Tibial nerve (tissue), 4 donors: ENCODE measurements around the gene UGGT2. TPM values are rescaled to one million over a fixed set of nuclear protein-coding genes. Genes with fewer than 3 reads are reported as not detected.
"Not testable (repeated sequence)": the region's sequence is repeated elsewhere in the genome, so short reads cannot be mapped to it uniquely, and the experiment has no call there.

ENCODE experiments used
- DNase-seq, 2 donors: peaks; one replicate each; pipeline ENCODE4 v3.0.0-alpha.2; 2019; ENCODE audit warnings: low spot score in 2 of 2
- H3K27ac ChIP-seq, 4 donors: fragments of 200-600 bp; sonication (generic) in 3 of 4; one replicate each; pipeline ENCODE4 v1.5.1; 2017 to 2019; ENCODE audit warnings: mild to moderate bottlenecking in 1 of 4
- H3K27me3 ChIP-seq, 2 donors: fragments of 200-600 bp; sonication (generic) in 1 of 2; one replicate each; pipeline versions ENCODE4 v1.5.1 to v1.6.0; 2017 to 2019
- H3K36me3 ChIP-seq, 3 donors: fragments of 200-600 bp; sonication (generic); one replicate each; pipeline ENCODE4 v1.5.1; 2018 to 2019
- H3K4me1 ChIP-seq, 4 donors: fragments of 200-600 bp; sonication (generic) in 3 of 4; one replicate each; pipeline ENCODE4 v1.5.1; 2017 to 2019
- H3K4me3 ChIP-seq, 4 donors: fragments of 200-600 bp; sonication (generic) in 3 of 4; one replicate each; pipeline ENCODE4 v1.5.1; 2017 to 2019; ENCODE audit warnings: mild to moderate bottlenecking in 1 of 4, moderate library complexity in 1 of 4
- H3K9me3 ChIP-seq, 4 donors: fragments of 200-600 bp; sonication (generic) in 3 of 4; one replicate each; pipeline ENCODE4 v1.5.1; 2017 to 2019
- EP300 ChIP-seq, 2 donors: sonication (generic); formaldehyde crosslinking; IDR thresholded peaks; one replicate each; pipeline ENCODE4 v1.6.1; 2017; ENCODE audit warnings: antibody characterized with exemption in 2 of 2, mild to moderate bottlenecking in 1 of 2
- POLR2A ChIP-seq, 2 donors: fragments of 450-650 bp; IDR thresholded peaks; one replicate each; pipeline ENCODE4 v1.6.1; 2017; ENCODE audit warnings: antibody characterized with exemption in 2 of 2, mild to moderate bottlenecking in 2 of 2, moderate library complexity in 2 of 2
- WGBS, 2 donors: methylation state at CpG; one replicate each; pipeline ENCODE4 v1.1.5; 2018; 5-methylcytosine and 5-hydroxymethylcytosine counted together
- total RNA-seq, 4 donors: library from RNA; depleted of rRNA; stranded (reverse); fragments of >200 nt; gene quantifications; one replicate each; pipeline ENCODE4 v1.1.0, GENCODE V29; 2016
- TF ChIP-seq, protein P1 (sequence below), 5 experiments: fragments of 200-600 bp in 3 of 5; fragments of 450-650 bp in 2 of 5; sonication (generic) in 3 of 5; IDR thresholded peaks; one replicate each; pipeline ENCODE4 v1.5.1; 2016 to 2019; ENCODE audit warnings: antibody characterized with exemption in 5 of 5, mild to moderate bottlenecking in 3 of 5, moderate library complexity in 2 of 5

UGGT2 gene
- total RNA-seq, 4 donors from 2014 or later: 47.7 to 62.4 (median 61.0) TPM

DNA sequence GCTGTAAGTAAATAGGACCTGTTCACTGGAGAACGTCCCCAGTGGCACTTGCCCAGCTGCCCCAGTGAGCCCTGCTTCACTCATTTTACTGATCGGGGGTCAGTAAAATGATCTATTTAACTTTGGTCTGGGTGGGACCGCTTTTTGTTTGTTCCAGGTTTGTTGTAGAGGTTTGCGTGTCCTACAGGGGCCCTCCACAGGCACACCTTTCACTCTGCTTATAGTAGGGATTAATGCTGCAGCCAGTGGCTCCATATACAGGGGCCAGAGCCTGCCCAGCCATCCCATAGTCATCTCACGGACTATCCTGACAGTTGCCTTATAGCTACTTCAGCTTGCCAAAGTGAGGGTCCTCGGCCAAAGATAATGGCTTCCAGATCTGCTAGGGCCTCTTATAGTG lies 272.2 kb downstream of the UGGT2 start:
- Histone ChIP-seq H3K27me3 (no peaks in the 10 kb centered on the region), H3K36me3 (peaks cover 0 to 32% (median 0%) of the 10 kb centered on the region in 3 donors), H3K4me3 (no peak overlapping the region), H3K4me1 (peaks cover 0 to 7% (median 0%) of the 10 kb centered on the region in 4 donors), H3K9me3 (no peaks in the 10 kb centered on the region), H3K27ac (no peak overlapping the region)
- DNase-seq: no peak
- WGBS, 2 donors: 90 to 95% methylated on average over 6 of the region's 6 CpGs
- TF ChIP-seq EP300 (IDR thresholded peaks at IDR 0.05) (no peak), POLR2A (IDR thresholded peaks at IDR 0.05) (no peak)
- TF ChIP-seq, protein P1, sequence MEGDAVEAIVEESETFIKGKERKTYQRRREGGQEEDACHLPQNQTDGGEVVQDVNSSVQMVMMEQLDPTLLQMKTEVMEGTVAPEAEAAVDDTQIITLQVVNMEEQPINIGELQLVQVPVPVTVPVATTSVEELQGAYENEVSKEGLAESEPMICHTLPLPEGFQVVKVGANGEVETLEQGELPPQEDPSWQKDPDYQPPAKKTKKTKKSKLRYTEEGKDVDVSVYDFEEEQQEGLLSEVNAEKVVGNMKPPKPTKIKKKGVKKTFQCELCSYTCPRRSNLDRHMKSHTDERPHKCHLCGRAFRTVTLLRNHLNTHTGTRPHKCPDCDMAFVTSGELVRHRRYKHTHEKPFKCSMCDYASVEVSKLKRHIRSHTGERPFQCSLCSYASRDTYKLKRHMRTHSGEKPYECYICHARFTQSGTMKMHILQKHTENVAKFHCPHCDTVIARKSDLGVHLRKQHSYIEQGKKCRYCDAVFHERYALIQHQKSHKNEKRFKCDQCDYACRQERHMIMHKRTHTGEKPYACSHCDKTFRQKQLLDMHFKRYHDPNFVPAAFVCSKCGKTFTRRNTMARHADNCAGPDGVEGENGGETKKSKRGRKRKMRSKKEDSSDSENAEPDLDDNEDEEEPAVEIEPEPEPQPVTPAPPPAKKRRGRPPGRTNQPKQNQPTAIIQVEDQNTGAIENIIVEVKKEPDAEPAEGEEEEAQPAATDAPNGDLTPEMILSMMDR (IDR thresholded peaks at IDR 0.05): no peak

DNA sequence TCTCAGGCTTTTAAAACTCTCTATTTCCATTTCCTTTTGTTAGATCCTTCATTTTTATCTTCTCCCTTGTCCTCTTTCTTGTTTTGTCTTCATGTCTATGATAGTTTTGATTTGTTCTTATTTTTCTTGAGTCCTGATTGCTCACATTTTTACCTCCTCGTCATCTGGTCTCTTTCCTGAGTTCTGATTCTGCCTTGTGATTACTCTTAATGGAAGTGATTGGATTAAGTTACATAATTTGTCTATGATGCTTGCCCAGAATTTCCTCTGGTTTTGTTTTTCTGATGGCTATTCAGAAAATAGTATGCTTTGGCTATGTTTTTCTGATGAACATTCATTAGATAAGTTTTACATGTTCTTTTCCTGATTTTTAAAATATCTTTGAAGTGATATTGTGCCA lies 273.7 kb downstream of the UGGT2 start:
- 76 to 89% methylated on average over 1 of the region's 1 CpG for WGBS, 2 donors
- Histone ChIP-seq H3K9me3 (no peaks in the 10 kb centered on the region), H3K27me3 (no peaks in the 10 kb centered on the region), H3K36me3 (peaks cover 0 to 32% (median 0%) of the 10 kb centered on the region in 3 donors), H3K27ac (no peak overlapping the region), H3K4me3 (no peak overlapping the region), H3K4me1 (peaks cover 0 to 5% (median 0%) of the 10 kb centered on the region in 4 donors)
- TF ChIP-seq, protein P1 (IDR thresholded peaks at IDR 0.05): no peak
- TF ChIP-seq POLR2A (IDR thresholded peaks at IDR 0.05) (no peak), EP300 (IDR thresholded peaks at IDR 0.05) (no peak)
- no peak for DNase-seq

DNA sequence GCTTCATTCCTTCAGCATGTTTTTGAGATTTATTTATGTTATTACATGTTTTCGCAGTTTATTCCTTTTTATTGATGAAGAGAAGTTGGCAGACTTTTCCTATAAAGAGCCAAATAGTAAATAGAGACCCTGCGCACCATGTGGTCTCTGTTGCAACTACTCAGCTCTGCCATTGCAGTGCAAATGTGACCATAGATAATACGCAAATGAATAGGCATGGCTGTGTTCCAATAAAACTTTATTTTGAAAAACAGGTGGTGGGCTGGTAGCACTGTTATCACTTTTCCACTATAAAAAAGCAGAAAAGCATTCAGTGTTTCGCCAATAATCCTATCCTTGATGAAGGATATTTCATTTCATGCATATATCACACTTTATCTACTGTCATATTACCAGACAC lies 281.3 kb downstream of the UGGT2 start:
- WGBS, 2 donors: 93 to 94% methylated on average over 4 of the region's 4 CpGs
- no peaks in the 10 kb centered on the region for H3K4me1 ChIP-seq

DNA sequence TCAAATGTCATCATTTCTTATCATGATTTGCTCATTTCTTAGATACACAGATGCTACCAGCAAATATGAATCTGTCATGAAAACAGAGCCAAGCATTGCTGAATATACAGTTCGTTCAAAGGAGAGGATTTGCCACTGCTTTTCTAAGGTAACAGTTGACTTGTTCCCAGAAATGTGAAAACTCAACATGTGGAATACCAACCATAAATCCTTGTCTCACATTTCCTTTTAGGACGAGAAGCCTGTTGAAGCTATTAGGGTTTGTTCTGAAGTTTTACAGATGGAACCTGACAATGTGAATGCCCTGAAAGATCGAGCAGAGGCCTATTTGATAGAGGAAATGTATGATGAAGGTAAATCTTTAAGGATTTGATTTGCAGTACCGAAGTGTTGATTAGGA lies 289.6 kb downstream of the UGGT2 start:
- DNase-seq: no peak
- Histone ChIP-seq H3K4me3 (no peak overlapping the region), H3K27ac (no peak overlapping the region), H3K4me1 (no peaks in the 10 kb centered on the region), H3K27me3 (no peaks in the 10 kb centered on the region), H3K9me3 (no peaks in the 10 kb centered on the region), H3K36me3 (peaks cover 0 to 65% (median 5%) of the 10 kb centered on the region in 3 donors)
- WGBS, 2 donors: 77 to 82% methylated on average over 4 of the region's 4 CpGs
- no peak for TF ChIP-seq POLR2A (IDR thresholded peaks at IDR 0.05)
- TF ChIP-seq, protein P1 (IDR thresholded peaks at IDR 0.05): no peak
- no peak for TF ChIP-seq EP300 (IDR thresholded peaks at IDR 0.05)

More for the DNA sequence above, 281.3 kb downstream of the UGGT2 start:
- no peak for DNase-seq
- Histone ChIP-seq H3K27ac (no peak overlapping the region), H3K36me3 (peaks cover 0 to 52% (median 0%) of the 10 kb centered on the region in 3 donors), H3K9me3 (no peaks in the 10 kb centered on the region), H3K4me3 (no peak overlapping the region), H3K27me3 (no peaks in the 10 kb centered on the region)
- TF ChIP-seq, protein P1 (IDR thresholded peaks at IDR 0.05): no peak
- TF ChIP-seq EP300 (IDR thresholded peaks at IDR 0.05) (no peak), POLR2A (IDR thresholded peaks at IDR 0.05) (no peak)

DNA sequence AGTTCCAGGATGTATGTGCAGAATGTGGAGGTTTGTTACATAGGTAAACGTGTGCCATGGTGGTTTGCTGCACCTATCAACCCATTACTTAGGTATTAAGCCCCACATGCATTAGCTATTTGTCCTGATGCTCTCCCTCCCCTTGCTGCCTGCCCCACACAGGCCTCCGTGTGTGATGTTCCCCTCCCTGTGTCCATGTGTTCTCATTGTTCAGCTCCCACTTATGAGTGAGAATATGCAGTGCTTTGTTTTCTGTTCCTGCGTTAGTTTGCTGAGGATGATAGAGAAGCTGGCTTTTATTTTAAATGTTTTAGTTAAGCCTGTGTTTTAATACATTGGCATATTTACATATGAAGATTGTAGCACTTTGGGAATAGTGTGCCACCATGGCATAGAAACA lies 290.6 kb downstream of the UGGT2 start:
- H3K27ac ChIP-seq, H3K4me3 ChIP-seq, H3K9me3 ChIP-seq, H3K4me1 ChIP-seq, DNase-seq, H3K27me3 ChIP-seq: not testable (repeated sequence)
- H3K36me3 ChIP-seq: peaks cover 0 to 60% (median 5%) of the 10 kb centered on the region in 3 donors
- 62 to 75% methylated on average over 3 of the region's 3 CpGs for WGBS, 2 donors

DNA sequence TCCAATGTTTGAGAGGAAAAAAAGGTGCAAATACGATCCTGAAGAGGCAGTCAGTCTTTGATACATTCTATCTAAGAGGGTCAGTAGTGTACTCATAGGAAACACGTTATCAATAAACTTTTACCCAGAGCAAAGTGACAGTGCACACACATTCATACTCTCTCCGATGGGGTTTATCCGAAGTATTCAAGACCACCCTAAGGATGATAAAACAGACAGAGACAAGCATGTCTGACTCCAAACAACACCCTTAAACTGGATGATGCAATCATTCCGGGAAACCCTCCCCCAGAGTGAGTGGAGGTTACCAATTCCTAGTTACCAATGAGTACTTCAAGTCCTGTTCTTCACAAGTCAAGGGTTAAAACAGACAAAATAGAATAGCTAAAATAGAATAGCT lies 297.1 kb downstream of the UGGT2 start:
- Histone ChIP-seq H3K36me3 (peaks cover 0 to 10% (median 0%) of the 10 kb centered on the region in 3 donors), H3K27me3 (no peaks in the 10 kb centered on the region), H3K4me1 (no peaks in the 10 kb centered on the region), H3K9me3 (no peaks in the 10 kb centered on the region), H3K27ac (no peak overlapping the region), H3K4me3 (no peak overlapping the region)
- no peak for DNase-seq
- 90 to 92% methylated on average over 5 of the region's 5 CpGs for WGBS, 2 donors
- TF ChIP-seq POLR2A (IDR thresholded peaks at IDR 0.05): no peak
- no peak for TF ChIP-seq EP300 (IDR thresholded peaks at IDR 0.05)
- TF ChIP-seq, protein P1 (IDR thresholded peaks at IDR 0.05): no peak
